Measurements from ENCODE around the gene CFAP210.
"Not testable (repeated sequence)": the region's sequence is repeated elsewhere in the genome, so short reads cannot be mapped to it uniquely, and the experiment has no call there.

CFAP210 gene

GRCh38 chr2:169712791-169713227, 18.6 kb upstream of the CFAP210 start:
- DNase-seq (ENCODE audit: low spot score) = no peak

GRCh38 chr2:169711751-169712509, 17.7 kb upstream of the CFAP210 start:
- no peak for DNase-seq (ENCODE audit: low spot score)

GRCh38 chr2:169709981-169710380, 15.8 kb upstream of the CFAP210 start:
- no peak for DNase-seq (ENCODE audit: low spot score)

- DNase-seq (ENCODE audit: low spot score) = no peak
Measured at GRCh38 chr2:169709331-169709730, 15.1 kb upstream of the CFAP210 start.

- DNase-seq (ENCODE audit: low spot score) = no peak
Measured at GRCh38 chr2:169707626-169708025, 13.4 kb upstream of the CFAP210 start.

GRCh38 chr2:169705927-169706326, 11.7 kb upstream of the CFAP210 start:
- DNase-seq (ENCODE audit: low spot score) = no peak

GRCh38 chr2:169704160-169704708, 10.0 kb upstream of the CFAP210 start:
- no peak for DNase-seq (ENCODE audit: low spot score)

GRCh38 chr2:169702996-169703395, 8.8 kb upstream of the CFAP210 start:
- no peak for DNase-seq (ENCODE audit: low spot score)

GRCh38 chr2:169699173-169699572, 5.0 kb upstream of the CFAP210 start:
- not testable (repeated sequence) for DNase-seq (ENCODE audit: low spot score)

GRCh38 chr2:169696381-169696780, 2.2 kb upstream of the CFAP210 start:
- DNase-seq (ENCODE audit: low spot score) = no peak

GRCh38 chr2:169694894-169695260, 672 bp upstream of the CFAP210 start:
- DNase-seq (ENCODE audit: low spot score) = no peak

GRCh38 chr2:169693360-169693759, 845 bp downstream of the CFAP210 start:
- DNase-seq (ENCODE audit: low spot score) = peak; percentile 42

GRCh38 chr2:169692718-169693117, 1.5 kb downstream of the CFAP210 start:
- DNase-seq (ENCODE audit: low spot score) = no peak

GRCh38 chr2:169690958-169691357, 3.2 kb downstream of the CFAP210 start:
- no peak for DNase-seq (ENCODE audit: low spot score)

- not testable (repeated sequence) for DNase-seq (ENCODE audit: low spot score)
Measured at GRCh38 chr2:169687943-169688342, 6.3 kb downstream of the CFAP210 start.

GRCh38 chr2:169686825-169687224, 7.4 kb downstream of the CFAP210 start:
- not testable (repeated sequence) for DNase-seq (ENCODE audit: low spot score)

GRCh38 chr2:169684712-169685111, 9.5 kb downstream of the CFAP210 start:
- not testable (repeated sequence) for DNase-seq (ENCODE audit: low spot score)

GRCh38 chr2:169684135-169684565, 10.1 kb downstream of the CFAP210 start:
- no peak for DNase-seq (ENCODE audit: low spot score)

GRCh38 chr2:169683425-169684134, 10.6 kb downstream of the CFAP210 start:
- no peak for DNase-seq (ENCODE audit: low spot score)

GRCh38 chr2:169683054-169683424, 11.2 kb downstream of the CFAP210 start:
- DNase-seq (ENCODE audit: low spot score) = no peak

- no peak for DNase-seq (ENCODE audit: low spot score)
Measured at GRCh38 chr2:169676850-169677249, 17.4 kb downstream of the CFAP210 start.

- DNase-seq (ENCODE audit: low spot score) = no peak
Measured at GRCh38 chr2:169676357-169676756, 17.8 kb downstream of the CFAP210 start.

GRCh38 chr2:169673921-169674320, 20.3 kb downstream of the CFAP210 start:
- no peak for DNase-seq (ENCODE audit: low spot score)

Data from globus pallidus (tissue), 1 donor.